ENCODE data around the gene WDR75.
"Not testable (repeated sequence)": the region's sequence is repeated elsewhere in the genome, so short reads cannot be mapped to it uniquely, and the experiment has no call there.

Gene WDR75

GRCh38 chr2:189424961-189425360 lies 16.3 kb upstream of the WDR75 start:
- no peak for TF ChIP-seq CTCF (IDR thresholded peaks at IDR 0.05; ENCODE audit: low read depth, low read length)
- DNase-seq (ENCODE audit: extremely low read depth, low read depth) = no peak

GRCh38 chr2:189425676-189426075 lies 15.6 kb upstream of the WDR75 start:
- no peak for TF ChIP-seq CTCF (IDR thresholded peaks at IDR 0.05; ENCODE audit: low read depth, low read length)
- no peak for DNase-seq (ENCODE audit: extremely low read depth, low read depth)

GRCh38 chr2:189426886-189427285 lies 14.4 kb upstream of the WDR75 start:
- no peak for TF ChIP-seq CTCF (IDR thresholded peaks at IDR 0.05; ENCODE audit: low read depth, low read length)
- no peak for DNase-seq (ENCODE audit: extremely low read depth, low read depth)

- TF ChIP-seq CTCF (IDR thresholded peaks at IDR 0.05; ENCODE audit: low read depth, low read length) = no peak
- DNase-seq (ENCODE audit: extremely low read depth, low read depth) = no peak
These were observed 13.4 kb upstream of the WDR75 start for GRCh38 chr2:189427872-189428271.

GRCh38 chr2:189430448-189430847 lies 10.8 kb upstream of the WDR75 start:
- DNase-seq (ENCODE audit: extremely low read depth, low read depth) = not testable (repeated sequence)

- not testable (repeated sequence) for DNase-seq (ENCODE audit: extremely low read depth, low read depth)
These were observed 5.5 kb upstream of the WDR75 start for GRCh38 chr2:189435803-189436202.

GRCh38 chr2:189437926-189438325 lies 3.3 kb upstream of the WDR75 start:
- no peak for TF ChIP-seq CTCF (IDR thresholded peaks at IDR 0.05; ENCODE audit: low read depth, low read length)
- DNase-seq (ENCODE audit: extremely low read depth, low read depth) = no peak

GRCh38 chr2:189439342-189439741 lies 1.9 kb upstream of the WDR75 start:
- no peak for TF ChIP-seq CTCF (IDR thresholded peaks at IDR 0.05; ENCODE audit: low read depth, low read length)

GRCh38 chr2:189440644-189440946 lies 679 bp upstream of the WDR75 start:
- no peak for DNase-seq (ENCODE audit: extremely low read depth, low read depth)
- no peak for TF ChIP-seq CTCF (IDR thresholded peaks at IDR 0.05; ENCODE audit: low read depth, low read length)

More at GRCh38 chr2:189439342-189439741, 1.9 kb upstream of the WDR75 start:
- no peak for DNase-seq (ENCODE audit: extremely low read depth, low read depth)
